Fibroblast of skin of right biceps (primary cell): ENCODE measurements around the gene VPS4A.
"Not testable (repeated sequence)": the region's sequence is repeated elsewhere in the genome, so short reads cannot be mapped to it uniquely, and the experiment has no call there.

Experiments used
- DNase-seq: peaks from one replicate; pipeline ENCODE4 v3.0.0-alpha.2; 2013

VPS4A gene

GRCh38 chr16:69310653-69311532 is at the start of gene VPS4A:
VPS4A (plus strand) TSS chr16:69311350; CDS start chr16:69311512, 162 bp downstream.
- peak; percentile 96 for DNase-seq

- DNase-seq = no peak
These were observed 44.7 kb upstream of the VPS4A start for GRCh38 chr16:69266334-69267063.

- no peak for DNase-seq
These were observed 43.5 kb upstream of the VPS4A start for GRCh38 chr16:69267633-69268032.

GRCh38 chr16:69270395-69270794 is 40.8 kb upstream of the VPS4A start:
- peak; percentile 49 for DNase-seq

- DNase-seq = peak; percentile 48
These were observed 40.3 kb upstream of the VPS4A start for GRCh38 chr16:69270831-69271230.

GRCh38 chr16:69273009-69273408 is 38.1 kb upstream of the VPS4A start:
- peak; percentile 77 for DNase-seq

- no peak for DNase-seq
These were observed 36.4 kb upstream of the VPS4A start for GRCh38 chr16:69274699-69275235.

GRCh38 chr16:69276148-69277115 is 34.7 kb upstream of the VPS4A start:
- DNase-seq = peak; percentile 99

- DNase-seq = peak; percentile 55
These were observed 33.7 kb upstream of the VPS4A start for GRCh38 chr16:69277413-69277812.

- no peak for DNase-seq
These were observed 27.3 kb upstream of the VPS4A start for GRCh38 chr16:69283851-69284250.

- DNase-seq = no peak
These were observed 25.9 kb upstream of the VPS4A start for GRCh38 chr16:69285240-69285639.

GRCh38 chr16:69286941-69287713 is 24.0 kb upstream of the VPS4A start:
- peak; percentile 73 for DNase-seq

- not testable (repeated sequence) for DNase-seq
These were observed 19.5 kb upstream of the VPS4A start for GRCh38 chr16:69291657-69292056.

GRCh38 chr16:69293401-69293800 is 17.7 kb upstream of the VPS4A start:
- DNase-seq = no peak

GRCh38 chr16:69294051-69294450 is 17.1 kb upstream of the VPS4A start:
- DNase-seq = no peak

- not testable (repeated sequence) for DNase-seq
These were observed 14.4 kb upstream of the VPS4A start for GRCh38 chr16:69296771-69297170.

GRCh38 chr16:69298261-69298660 is 12.9 kb upstream of the VPS4A start:
- DNase-seq = no peak

GRCh38 chr16:69301187-69301586 is 10.0 kb upstream of the VPS4A start:
- no peak for DNase-seq

- no peak for DNase-seq
These were observed 9.3 kb upstream of the VPS4A start for GRCh38 chr16:69301861-69302260.

GRCh38 chr16:69302301-69302700 is 8.8 kb upstream of the VPS4A start:
- DNase-seq = no peak

GRCh38 chr16:69306031-69306430 is 5.1 kb upstream of the VPS4A start:
- no peak for DNase-seq

GRCh38 chr16:69307091-69307490 is 4.1 kb upstream of the VPS4A start:
- DNase-seq = no peak
